ENCODE data around the gene MIGA2. TPM values are rescaled to one million over a fixed set of nuclear protein-coding genes. Genes with fewer than 3 reads are reported as not detected.

MIGA2 gene
- total and polyA plus RNA-seq, 2 of the 8 experiments (the other 6 are each of a cell fraction or from before 2014, with no cell fraction given) = 24.6 to 39.0 TPM

- Histone ChIP-seq H2AK5ac (ENCODE audit: low read depth, low read length) (no peak overlapping the region), H2BK12ac (ENCODE audit: low read depth, low read length) (no peak overlapping the region), H3K27ac (ENCODE audit: low read depth, low read length) (no peak overlapping the region), H2BK5ac (ENCODE audit: low read depth, low read length) (no peak overlapping the region; the same call in 1 of the 2 replicates), H2BK120ac (replicated peaks; ENCODE audit: low read depth, low read length) (no peak overlapping the region), H3K4ac (replicated peaks; ENCODE audit: insufficient read length, low read depth, low read length) (no peak overlapping the region), H2BK20ac (ENCODE audit: low read length) (no peak overlapping the region), H3K9me3 (ENCODE audit: insufficient read depth in 2 of 2, low read depth in 1 of 2, low read length in 1 of 2) (no peaks in the 10 kb centered on the region), H4K91ac (replicated peaks; ENCODE audit: insufficient read length, low read length) (no peak overlapping the region), H3K18ac (ENCODE audit: extremely low read depth, low read length) (no peak overlapping the region), H3K4me3 (ENCODE audit: extremely low read depth in 1 of 4, insufficient read depth in 2 of 4, low read depth in 3 of 4, low read length in 4 of 4) (no peak overlapping the region), H3K9ac (replicated peaks in 1 of 4; ENCODE audit: extremely low read depth in 1 of 4, low read depth in 3 of 4, low read length in 3 of 4) (no peak overlapping the region), H3K79me2 (ENCODE audit: control insufficient read depth in 1 of 2, insufficient read depth in 2 of 2, low read length in 2 of 2) (no peaks in the 10 kb centered on the region), H3K14ac (ENCODE audit: insufficient read length) (no peak overlapping the region), H3K23ac (ENCODE audit: insufficient read length) (no peak overlapping the region), H2AFZ (ENCODE audit: low read length) (no peak overlapping the region), H4K5ac (ENCODE audit: insufficient read length, low read depth, low read length) (no peak overlapping the region), H3K27me3 (replicated peaks in 1 of 4; ENCODE audit: control insufficient read depth in 3 of 4, extremely low read depth in 1 of 4, insufficient read depth in 3 of 4, low read length in 3 of 4) (no peaks in the 10 kb centered on the region), H3K56ac (replicated peaks; ENCODE audit: insufficient read length, low read depth, low read length) (no peak overlapping the region), H3K36me3 (ENCODE audit: control insufficient read depth in 2 of 4, insufficient read depth in 4 of 4, low read length in 3 of 4) (peaks cover 16 to 59% (median 36%) of the 10 kb centered on the region in 4 experiments), H3K79me1 (ENCODE audit: low read depth, low read length) (peaks cover 2% of the 10 kb centered on the region), H4K8ac (ENCODE audit: extremely low read depth, insufficient read depth, low read length) (no peak overlapping the region), H3K4me1 (replicated peaks in 1 of 4; ENCODE audit: control insufficient read depth in 3 of 4, insufficient read depth in 4 of 4, low read length in 3 of 4) (no peaks in the 10 kb centered on the region), H4K20me1 (replicated peaks in 1 of 2; ENCODE audit: control insufficient read depth in 1 of 2, insufficient read depth in 2 of 2, low read length in 2 of 2) (peaks cover 4 to 22% of the 10 kb centered on the region in 2 experiments), H3K23me2 (ENCODE audit: low read depth, low read length) (0 out of 2 replicates have a peak, but pooled peaks cover 1% of the 10 kb centered on the region), H2BK15ac (ENCODE audit: low read length) (no peak overlapping the region), H3K4me2 (ENCODE audit: insufficient read depth in 1 of 2, low read depth in 2 of 2, low read length in 2 of 2) (no peak overlapping the region)
- no peak for DNase-seq (ENCODE audit: low read depth in 1 of 2, low spot score in 2 of 2)
- FAIRE-seq = no peak
- WGBS, 2 experiments (ENCODE audit: extremely low coverage in 1 of 2, insufficient coverage in 1 of 2, insufficient read length in 1 of 2, insufficient replicate concordance in 2 of 2, low coverage in 1 of 2, low lambda C conversion rate in 2 of 2, missing lambda C conversion rate in 1 of 2) = 89% methylated on average over 11 of the region's 13 CpGs; no CpG with 5 or more reads in 1 of the 2 experiments
- CTCF ChIA-PET (ENCODE audit: partially characterized antibody) = interaction anchor here (0.9 to 7.8 kb wide), 5 partner anchors 8 to 29 kb away, joined by 3 to 89 read pairs (median 10); partner anchors contain the start of gene SH3GLB2
- POLR2A ChIA-PET (ENCODE audit: partially characterized antibody) = interaction anchor here (1.3 to 3.0 kb wide), 4 partner anchors 9 to 63 kb away, joined by 3 to 11 read pairs (median 10); no protein-coding TSS in a partner anchor
- TF ChIP-seq CHD1 (IDR thresholded peaks at IDR 0.05; ENCODE audit: low read depth, low read length) = no peak
These were observed 27.3 kb upstream of the MIGA2 start for GRCh38 chr9:129008986-129009583.

Data from H1 (cell line).